ENCODE measurements around the gene POLR1D. TPM values are rescaled to one million over a fixed set of nuclear protein-coding genes. Genes with fewer than 3 reads are reported as not detected.

Gene POLR1D
- total RNA-seq (2022; extraction: Qiagen RNA extraction): 149 to 179 TPM (median 151 TPM) in 5 replicates

GRCh38 chr13:27621366-27622101 lies at the start of gene POLR1D:
TSS of gene POLR1D (plus strand) at chr13:27621892. CDS start at chr13:27621984, 92 bp downstream.

GRCh38 chr13:27620377-27621115 lies 1.1 kb upstream of the POLR1D start, which contains the start of gene LNX2:
TSS of gene LNX2 (minus strand) at chr13:27620529. CDS start at chr13:27581703, 38,826 bp downstream.

Other genes with a start within 250 kb of the POLR1D start
- gene GTF3A, start 197.3 kb upstream of the POLR1D start, total RNA-seq (2022; extraction: Qiagen RNA extraction): 93.8 to 102 TPM (median 97.0 TPM) in 5 replicates
- gene MTIF3, start 171.3 kb upstream of the POLR1D start, total RNA-seq (2022; extraction: Qiagen RNA extraction): 18.6 to 24.1 TPM (median 20.1 TPM) in 5 replicates
- 3.3 to 4.1 TPM (median 3.8 TPM) in 5 replicates for gene LNX2, start 1.4 kb upstream of the POLR1D start, total RNA-seq (2022; extraction: Qiagen RNA extraction)
- gene GSX1, start 170.6 kb downstream of the POLR1D start, total RNA-seq (2022; extraction: Qiagen RNA extraction): not detected in 5 replicates